Measurements from ENCODE around the gene SORBS2.

GRCh38 chr4:185820146-185821028 is 8.4 kb upstream of the SORBS2 start:
- no peak for TF ChIP-seq CTCF (IDR thresholded peaks at IDR 0.05)
- TF ChIP-seq POLR2A (IDR thresholded peaks at IDR 0.05) = no peak
- TF ChIP-seq EP300 (IDR thresholded peaks at IDR 0.05) = no peak
